GM23248 (cell line): ENCODE measurements around the gene GET3. TPM values are rescaled to one million over a fixed set of nuclear protein-coding genes. Genes with fewer than 3 reads are reported as not detected.
"Not testable (repeated sequence)": the region's sequence is repeated elsewhere in the genome, so short reads cannot be mapped to it uniquely, and the experiment has no call there.

ENCODE experiments used
- DNase-seq: peaks from one replicate; pipeline ENCODE4 v3.0.0-alpha.2; 2015
- H2AFZ ChIP-seq: fragments of 200-600 bp; sonication (generic); 2 replicates; pipeline ENCODE4 v1.6.1; 2016; ENCODE audit warnings: antibody characterized with exemption
- H3F3A ChIP-seq: fragments of 200-600 bp; sonication (generic); 2 replicates; pipeline ENCODE4 v1.6.1; 2016; ENCODE audit warnings: mild to moderate bottlenecking, antibody characterized with exemption, mixed run types; ENCODE audit not compliant: insufficient read depth
- H3K27ac ChIP-seq: fragments of 200-600 bp; sonication (generic); 2 replicates; pipeline ENCODE4 v1.5.1; 2016; ENCODE audit warnings: mild to moderate bottlenecking
- H3K27me3 ChIP-seq: fragments of 200-600 bp; sonication (generic); replicated peaks from 2 replicates; pipeline ENCODE4 v1.6.1; 2016; ENCODE audit warnings: mild to moderate bottlenecking; ENCODE audit not compliant: insufficient read depth
- H3K36me3 ChIP-seq: fragments of 200-600 bp; sonication (generic); 2 replicates; pipeline ENCODE4 v1.6.1; 2016; ENCODE audit warnings: low read depth, mild to moderate bottlenecking
- H3K4me1 ChIP-seq: fragments of 200-600 bp; sonication (generic); 2 replicates; pipeline ENCODE4 v1.6.1; 2016; ENCODE audit warnings: mild to moderate bottlenecking; ENCODE audit not compliant: insufficient read depth
- H3K4me2 ChIP-seq: fragments of 200-600 bp; sonication (generic); one replicate; pipeline ENCODE4 v1.6.1; 2016; ENCODE audit warnings: mild to moderate bottlenecking; ENCODE audit not compliant: unreplicated experiment
- H3K4me3 ChIP-seq: fragments of 200-600 bp; sonication (generic); 2 replicates; pipeline ENCODE4 v1.5.1; 2016; ENCODE audit warnings: mild to moderate bottlenecking
- H3K79me2 ChIP-seq: fragments of 200-600 bp; sonication (generic); 2 replicates; pipeline ENCODE4 v1.6.1; 2016; ENCODE audit warnings: mild to moderate bottlenecking; ENCODE audit not compliant: insufficient read depth
- H3K9ac ChIP-seq: fragments of 200-600 bp; sonication (generic); 2 replicates; pipeline ENCODE4 v1.6.1; 2016; ENCODE audit warnings: mild to moderate bottlenecking
- H3K9me2 ChIP-seq: fragments of 200-600 bp; sonication (generic); 2 replicates; pipeline ENCODE4 v1.6.1; 2016; ENCODE audit warnings: mixed run types, mild to moderate bottlenecking, moderate library complexity; ENCODE audit not compliant: insufficient read depth
- H3K9me3 ChIP-seq: fragments of 200-600 bp; sonication (generic); one replicate; pipeline ENCODE4 v1.6.1; 2017; ENCODE audit warnings: low read depth
- H4K20me1 ChIP-seq: fragments of 200-600 bp; sonication (generic); 2 replicates; pipeline ENCODE4 v1.6.0; 2016; ENCODE audit not compliant: insufficient read depth
- EZH2 ChIP-seq: fragments of 200-600 bp; sonication (generic); IDR thresholded peaks from 2 replicates; pipeline ENCODE4 v1.6.1; 2018; ENCODE audit warnings: antibody characterized with exemption, mild to moderate bottlenecking; ENCODE audit not compliant: insufficient read depth, poor library complexity, severe bottlenecking
- EZH2phosphoT487 ChIP-seq: fragments of 200-600 bp; sonication (generic); IDR thresholded peaks from 2 replicates; pipeline ENCODE4 v1.6.1; 2018; ENCODE audit warnings: antibody characterized with exemption, moderate library complexity, mild to moderate bottlenecking, low read depth; ENCODE audit not compliant: insufficient read depth
- WGBS, 2 experiments: methylation state at CpG; one replicate each; pipeline ENCODE4 v1.1.6; 2015 to 2017; ENCODE audit warnings: low lambda C conversion rate in 2 of 2, low coverage in 1 of 2; ENCODE audit errors: missing lambda C conversion rate in 2 of 2; 5-methylcytosine and 5-hydroxymethylcytosine counted together
- in situ Hi-C: fragments of 300-500 bp; cut with MboI; formaldehyde crosslinking; loops from 2 replicates; pipeline ENCODE4 v1.15.0; 2020
- polyA plus RNA-seq: library from polyadenylated mRNA; unstranded; fragments of >200 nt; fragmentation: Nextera tagmentation; extraction: Ambion mirVana; gene quantifications from 2 replicates; pipeline ENCODE4 v1.2.1, GENCODE V29; 2016
- total RNA-seq: library from RNA; depleted of rRNA; stranded (reverse); fragments of >200 nt; shearing (Covaris generic); gene quantifications from 2 replicates; pipeline ENCODE4 v1.2.3, GENCODE V29; 2014

GET3 gene
- total and polyA plus RNA-seq, 2 experiments from 2014 or later, result 106 to 110 TPM

DNA sequence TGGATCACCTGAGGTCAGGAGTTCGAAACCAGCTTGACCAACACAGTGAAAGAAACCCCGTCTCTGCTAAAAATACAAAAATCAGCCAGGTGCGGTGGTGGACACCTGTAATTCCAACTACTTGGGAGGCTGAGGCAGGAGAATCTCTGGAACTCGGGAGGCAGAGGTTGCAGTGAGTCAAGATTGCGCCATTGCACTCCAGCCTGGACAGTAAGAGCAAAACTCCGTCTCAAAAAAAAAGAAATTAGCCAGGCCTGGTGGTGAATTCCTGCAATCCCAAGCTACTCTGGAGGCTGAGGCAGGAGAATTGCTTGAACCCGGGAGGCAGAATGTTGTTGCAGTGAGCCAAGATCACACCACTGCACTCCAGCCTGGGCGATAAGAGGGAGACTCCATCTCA is 28.7 kb upstream of the GET3 start:
- Histone ChIP-seq H3K27ac (no peak overlapping the region), H3K9me2 (no peaks in the 10 kb centered on the region), H3K79me2 (peaks cover 38% of the 10 kb centered on the region), H3K4me1 (no peaks in the 10 kb centered on the region), H3F3A (no peaks in the 10 kb centered on the region), H4K20me1 (no peaks in the 10 kb centered on the region), H2AFZ (no peak overlapping the region), H3K9ac (no peak overlapping the region), H3K36me3 (peaks cover 60% of the 10 kb centered on the region), H3K4me3 (no peak overlapping the region), H3K9me3 (no peaks in the 10 kb centered on the region), H3K4me2 (no peak overlapping the region), H3K27me3 (no peaks in the 10 kb centered on the region)
- DNase-seq, result no peak
- 87 to 91% methylated on average over 8 of the region's 8 CpGs for WGBS, 2 experiments
- in situ Hi-C loops, result no loop called here
- TF ChIP-seq EZH2 (no peak), EZH2phosphoT487 (no peak)

- Histone ChIP-seq H4K20me1 (no peaks in the 10 kb centered on the region), H3K9ac (no peak overlapping the region), H3F3A (no peaks in the 10 kb centered on the region), H3K27me3 (no peaks in the 10 kb centered on the region), H3K36me3 (peaks cover 67% of the 10 kb centered on the region), H2AFZ (no peak overlapping the region), H3K9me2 (no peaks in the 10 kb centered on the region), H3K4me1 (no peaks in the 10 kb centered on the region), H3K27ac (no peak overlapping the region), H3K79me2 (peaks cover 63% of the 10 kb centered on the region), H3K4me3 (no peak overlapping the region), H3K4me2 (no peak overlapping the region), H3K9me3 (no peaks in the 10 kb centered on the region)
- TF ChIP-seq EZH2, result no peak
- no peak for TF ChIP-seq EZH2phosphoT487
- in situ Hi-C loops, result no loop called here
- WGBS, 2 experiments, result 86 to 89% methylated on average over 17 of the region's 17 CpGs
- no peak for DNase-seq
Measured at GRCh38 chr19:12711187-12711586, 26.1 kb upstream of the GET3 start.

DNA sequence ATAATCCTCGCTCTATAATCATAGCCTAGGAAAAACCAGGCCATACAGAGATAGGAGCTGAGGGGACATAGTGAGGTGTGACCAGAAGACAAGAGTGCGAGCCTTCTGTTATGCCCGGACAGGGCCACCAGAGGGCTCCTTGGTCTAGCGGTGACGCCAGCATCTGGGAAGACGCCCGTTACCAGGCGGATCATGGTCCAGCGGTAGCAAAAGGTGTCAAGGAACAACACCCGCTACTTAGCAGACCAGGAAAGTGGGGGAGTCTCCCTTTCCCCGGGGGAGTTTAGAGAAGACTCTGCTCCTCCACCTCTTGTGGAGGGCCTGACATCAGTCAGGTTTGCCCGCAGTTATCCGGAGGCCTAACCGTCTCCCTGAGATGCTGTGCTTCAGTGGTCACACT is 25.2 kb upstream of the GET3 start:
- H3K9me2 ChIP-seq, H3K27me3 ChIP-seq, in situ Hi-C loops, H3K4me1 ChIP-seq, H3K27ac ChIP-seq, H2AFZ ChIP-seq, H4K20me1 ChIP-seq, H3K4me3 ChIP-seq, H3K9ac ChIP-seq, DNase-seq, H3K9me3 ChIP-seq, H3K4me2 ChIP-seq, H3F3A ChIP-seq: not testable (repeated sequence)
- WGBS, 2 experiments, result 43 to 44% methylated on average over 12 to 13 of the region's 14 CpGs
- peaks cover 72% of the 10 kb centered on the region for H3K79me2 ChIP-seq
- peaks cover 62% of the 10 kb centered on the region for H3K36me3 ChIP-seq

DNA sequence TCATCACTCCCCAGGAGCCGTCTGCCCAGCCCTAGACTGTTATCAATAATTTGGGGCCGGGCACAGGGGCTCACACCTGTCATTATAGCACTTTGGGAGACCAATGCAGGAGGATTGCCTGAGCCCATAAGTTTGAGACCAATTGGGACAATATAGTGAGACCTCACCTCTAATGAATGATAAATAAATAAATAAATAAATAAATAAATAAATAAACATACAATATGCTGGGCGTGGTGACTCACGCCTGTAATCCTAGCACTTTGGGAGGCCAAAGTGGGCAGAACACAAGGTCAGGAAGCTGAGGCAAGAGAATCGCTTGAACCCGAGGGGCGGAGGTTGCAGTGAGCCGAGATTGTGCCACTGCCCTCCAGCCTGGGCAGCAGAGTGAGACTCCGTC is 24.0 kb upstream of the GET3 start:
- peaks cover 84% of the 10 kb centered on the region for H3K79me2 ChIP-seq
- H4K20me1 ChIP-seq, H3F3A ChIP-seq, H3K27me3 ChIP-seq, H2AFZ ChIP-seq, H3K4me1 ChIP-seq, H3K27ac ChIP-seq, H3K9ac ChIP-seq, DNase-seq, in situ Hi-C loops, H3K4me3 ChIP-seq, H3K4me2 ChIP-seq, H3K9me3 ChIP-seq, H3K9me2 ChIP-seq: not testable (repeated sequence)
- WGBS, 2 experiments, result 83 to 86% methylated on average over 9 of the region's 9 CpGs
- H3K36me3 ChIP-seq, result peaks cover 53% of the 10 kb centered on the region

DNA sequence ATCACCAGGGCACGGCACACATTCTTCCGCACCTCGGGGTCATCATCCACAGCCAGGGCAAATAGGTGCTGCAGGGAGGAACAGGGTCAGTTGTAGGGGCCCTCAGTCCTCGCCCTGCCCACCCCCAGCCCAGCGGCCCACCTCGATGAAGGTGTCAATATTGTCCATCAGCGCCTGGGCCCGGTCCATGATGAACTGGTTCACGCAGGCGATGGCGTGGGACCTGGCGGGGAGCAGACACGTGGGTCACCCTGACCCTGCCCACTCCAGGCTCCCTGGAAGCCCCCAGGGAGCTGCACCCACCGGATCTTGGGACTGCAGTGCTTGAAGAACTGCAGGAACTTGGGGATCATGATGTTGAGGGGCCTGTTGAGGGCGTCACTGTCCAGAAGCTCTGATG is 22.2 kb upstream of the GET3 start:
- H3K9me3 ChIP-seq, result no peaks in the 10 kb centered on the region
- H3F3A ChIP-seq, result no peaks in the 10 kb centered on the region
- H3K9me2 ChIP-seq, result no peaks in the 10 kb centered on the region
- no peak overlapping the region for H3K4me3 ChIP-seq
- in situ Hi-C loops, result no loop called here
- no peaks in the 10 kb centered on the region for H4K20me1 ChIP-seq
- no peak overlapping the region for H3K4me2 ChIP-seq
- WGBS, 2 experiments, result 83 to 87% methylated on average over 15 of the region's 15 CpGs
- H2AFZ ChIP-seq, result no peak overlapping the region
- H3K27me3 ChIP-seq, result no peaks in the 10 kb centered on the region
- peaks cover 9% of the 10 kb centered on the region for H3K4me1 ChIP-seq
- peaks cover 40% of the 10 kb centered on the region; the same call in 1 of the 2 replicates for H3K36me3 ChIP-seq
- TF ChIP-seq EZH2, result no peak
- TF ChIP-seq EZH2phosphoT487, result no peak
- H3K79me2 ChIP-seq, result peaks cover 91% of the 10 kb centered on the region
- H3K9ac ChIP-seq, result no peak overlapping the region
- no peak for DNase-seq
- no peak overlapping the region for H3K27ac ChIP-seq
